Activated CD4-positive, alpha-beta T cell treated with anti-CD3 and anti-CD28 coated beads, Interleukin-2, Interleukin-4, amounts not matched to agents 100 ng/mL and 50 ng/mL, durations not matched to agents 16 hours and 8 hours (primary cell): ENCODE data around the gene CDK2AP2.
A peak's percentile ranks its signal among the peaks of the same experiment; 100 is the strongest.
"Not testable (repeated sequence)": the region's sequence is repeated elsewhere in the genome, so short reads cannot be mapped to it uniquely, and the experiment has no call there.

Experiments used
- DNase-seq: peaks from one replicate; pipeline ENCODE4 v3.0.0-alpha.2; 2020; ENCODE audit warnings: low spot score

CDK2AP2 gene, protein sequence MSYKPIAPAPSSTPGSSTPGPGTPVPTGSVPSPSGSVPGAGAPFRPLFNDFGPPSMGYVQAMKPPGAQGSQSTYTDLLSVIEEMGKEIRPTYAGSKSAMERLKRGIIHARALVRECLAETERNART

DNA sequence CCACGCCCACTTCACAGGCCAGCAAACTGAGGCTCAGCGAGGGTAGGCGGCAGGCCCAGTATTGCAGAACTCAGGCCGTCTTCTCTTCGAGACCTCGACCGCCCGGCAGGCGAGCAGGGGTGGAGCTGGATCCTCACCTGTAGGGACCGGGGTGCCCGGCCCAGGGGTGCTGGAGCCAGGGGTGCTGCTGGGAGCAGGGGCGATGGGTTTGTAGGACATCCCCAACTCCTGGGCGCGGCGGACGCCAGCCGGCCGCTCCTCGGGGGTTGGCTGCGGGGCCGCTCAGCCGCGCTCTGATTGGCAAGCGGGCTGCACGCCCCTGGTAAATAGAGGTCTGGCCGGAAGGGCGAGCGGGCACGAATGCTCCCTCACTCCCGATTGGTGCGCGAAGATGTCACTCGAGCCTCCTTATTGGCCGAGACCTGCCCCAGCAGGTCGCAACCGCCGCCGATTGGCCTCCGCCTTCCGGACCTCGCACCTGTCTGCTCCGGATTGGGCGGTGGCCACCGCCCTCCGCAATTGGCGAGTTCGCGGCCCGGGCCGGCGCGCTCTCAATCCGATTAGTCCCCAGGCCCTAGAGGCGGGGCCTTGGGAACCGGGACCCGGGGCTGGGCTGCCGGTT, at the start of gene CDK2AP2:
Gene CDK2AP2 (minus strand): TSS at position 299 of the 622 bp plus-strand sequence. CDS start 80 bp downstream, at position 219.
- peak; percentile 100 for DNase-seq

- no peak for DNase-seq
Measured at GRCh38 chr11:67556244-67556643, 48.3 kb upstream of the CDK2AP2 start.

- not testable (repeated sequence) for DNase-seq
Measured at GRCh38 chr11:67551697-67552096, 43.7 kb upstream of the CDK2AP2 start.

- DNase-seq = no peak
Measured at GRCh38 chr11:67551127-67551526, 43.2 kb upstream of the CDK2AP2 start.

DNA sequence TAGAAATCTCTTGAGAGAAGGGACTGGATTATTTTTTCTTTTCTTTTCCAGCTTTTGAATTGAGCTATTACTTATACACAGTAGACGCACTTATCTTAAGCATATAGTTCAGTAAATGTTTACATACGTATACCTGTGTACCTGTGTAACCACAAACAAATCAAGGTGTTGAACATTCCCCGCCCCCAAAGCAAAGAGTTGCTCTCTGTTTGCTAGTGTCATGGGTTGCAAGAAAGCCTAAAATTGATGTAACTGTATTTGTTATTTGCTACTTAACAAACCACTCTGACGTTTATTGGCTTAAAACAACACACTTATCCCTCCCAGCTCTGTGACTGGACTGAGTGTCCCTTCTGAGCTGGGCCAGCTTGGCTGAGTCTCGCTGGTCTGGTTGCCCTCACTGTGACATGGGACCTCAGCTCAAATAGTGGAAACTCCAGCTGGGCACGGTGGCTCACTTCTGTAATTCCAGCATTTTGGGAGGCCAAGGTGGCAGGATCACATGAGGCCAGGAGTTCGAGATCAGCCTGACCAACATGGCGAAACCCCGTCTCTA, 40.7 kb upstream of the CDK2AP2 start:
- DNase-seq = no peak

- not testable (repeated sequence) for DNase-seq
Measured at GRCh38 chr11:67548112-67548511, 40.1 kb upstream of the CDK2AP2 start.

- no peak for DNase-seq
Measured at GRCh38 chr11:67545280-67545679, 37.3 kb upstream of the CDK2AP2 start.

DNA sequence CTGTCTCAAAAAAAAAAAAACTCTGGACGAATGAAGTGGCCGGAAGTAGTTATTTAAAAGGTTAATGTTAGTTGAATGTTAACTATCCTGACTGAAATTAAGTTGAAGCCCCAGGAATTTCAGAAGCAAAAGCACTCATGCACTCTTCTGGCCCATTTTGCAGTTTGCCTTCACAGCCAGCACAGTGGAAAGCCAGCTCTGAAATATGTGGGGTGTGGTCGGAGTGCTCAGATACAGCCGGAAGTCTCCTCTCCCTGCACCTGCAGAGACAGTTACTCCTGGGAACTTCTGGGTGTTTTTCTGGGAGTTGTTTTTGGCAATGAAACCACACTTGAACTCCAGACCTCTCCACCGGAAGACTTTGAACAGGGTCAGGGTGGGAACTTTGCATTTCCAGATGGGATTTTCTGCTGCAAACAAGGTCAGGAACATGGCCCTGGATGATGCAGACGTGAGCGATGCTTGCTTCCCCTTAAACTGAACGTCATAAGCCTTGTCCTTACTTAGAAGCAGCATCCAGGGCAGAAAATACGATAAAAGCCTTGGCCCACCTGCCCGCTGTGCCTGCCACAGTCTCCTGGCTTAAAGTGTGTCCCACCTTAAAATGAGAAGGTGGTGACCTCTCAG, 36.8 kb upstream of the CDK2AP2 start:
- DNase-seq = no peak

- no peak for DNase-seq
Measured at GRCh38 chr11:67543585-67543984, 35.6 kb upstream of the CDK2AP2 start.

DNA sequence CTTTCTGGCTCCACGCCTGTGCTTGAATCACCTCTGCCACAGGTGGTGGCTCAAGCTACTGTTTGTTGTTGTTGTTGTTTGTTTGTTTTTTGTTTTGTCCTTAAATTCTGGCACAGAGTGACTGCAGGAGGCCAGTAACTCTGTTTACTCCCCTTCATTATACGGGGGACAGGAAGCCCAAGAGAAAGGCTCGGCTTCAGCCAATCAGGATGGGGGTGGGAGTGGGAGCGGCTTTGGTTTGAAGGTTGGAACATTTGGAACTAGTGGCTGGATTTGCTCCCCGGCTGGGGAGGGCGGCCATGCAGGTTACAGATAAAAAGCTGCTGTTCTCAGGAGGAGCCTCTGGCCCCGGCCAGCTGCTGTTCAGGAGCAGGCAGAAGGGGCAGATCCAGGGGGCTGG, 35.0 kb upstream of the CDK2AP2 start:
- DNase-seq = no peak

GRCh38 chr11:67542169-67542568, 34.2 kb upstream of the CDK2AP2 start:
- DNase-seq = no peak

DNA sequence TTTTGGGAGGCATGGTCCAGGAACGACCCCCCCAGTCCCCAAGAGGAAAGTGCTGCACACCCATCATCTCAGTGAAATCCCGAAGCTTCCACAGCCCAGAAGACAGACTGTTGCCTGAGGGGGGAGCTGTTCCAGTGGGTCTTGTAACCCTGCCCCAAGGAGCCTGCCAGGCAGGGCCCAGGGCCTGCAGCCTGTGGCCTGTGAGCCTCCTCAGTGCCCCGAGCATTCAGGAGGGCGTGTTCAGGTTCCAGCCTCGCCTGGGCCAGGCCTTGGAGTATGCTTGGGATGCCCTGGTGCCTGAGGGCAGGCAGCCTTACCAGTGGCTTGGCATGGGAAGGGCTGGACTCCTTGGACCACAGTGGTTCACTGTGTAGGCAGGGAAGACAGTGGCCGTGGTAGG, 33.2 kb upstream of the CDK2AP2 start:
- no peak for DNase-seq

GRCh38 chr11:67539550-67539949, 31.6 kb upstream of the CDK2AP2 start:
- DNase-seq = no peak

- DNase-seq = no peak
Measured at GRCh38 chr11:67538823-67539505, 31.0 kb upstream of the CDK2AP2 start.

DNA sequence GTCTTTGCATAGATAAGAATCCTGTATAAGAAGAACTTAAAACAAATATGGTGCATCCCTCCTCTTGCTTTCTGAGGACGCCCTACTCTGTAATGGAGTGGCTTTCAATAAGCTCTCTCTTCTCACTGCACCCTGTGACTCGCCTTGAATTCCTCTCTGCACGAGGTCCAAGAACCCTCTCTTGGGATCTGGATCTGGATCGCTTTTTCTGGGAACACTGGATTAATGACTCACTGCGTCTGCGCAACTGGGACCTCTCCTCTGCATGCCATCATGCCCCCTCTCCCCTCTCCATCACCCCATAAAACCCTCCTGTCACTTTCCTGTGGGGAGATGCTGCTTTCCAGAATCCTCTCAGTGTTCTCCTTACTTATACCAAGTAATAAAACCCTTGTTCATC, 30.3 kb upstream of the CDK2AP2 start:
- no peak for DNase-seq

DNA sequence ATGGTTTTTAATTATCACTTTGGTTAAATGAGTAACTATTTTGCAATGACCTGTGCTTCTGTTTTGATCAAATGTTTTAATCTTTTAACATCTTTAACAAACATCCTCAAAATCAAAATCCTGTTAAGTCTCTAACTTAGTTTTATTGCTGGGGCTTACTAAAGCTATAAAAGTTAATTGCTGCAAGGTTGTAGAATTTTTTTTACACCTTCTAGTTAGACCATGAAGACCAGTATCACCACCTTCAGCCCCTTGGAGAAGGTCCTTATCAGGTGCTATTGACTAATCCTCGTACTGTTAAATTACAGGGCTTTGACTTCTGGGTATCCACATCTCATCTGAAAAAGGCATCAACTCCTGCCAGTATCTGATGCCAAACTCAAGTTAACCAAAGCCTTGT, 27.6 kb upstream of the CDK2AP2 start:
- DNase-seq = no peak

DNA sequence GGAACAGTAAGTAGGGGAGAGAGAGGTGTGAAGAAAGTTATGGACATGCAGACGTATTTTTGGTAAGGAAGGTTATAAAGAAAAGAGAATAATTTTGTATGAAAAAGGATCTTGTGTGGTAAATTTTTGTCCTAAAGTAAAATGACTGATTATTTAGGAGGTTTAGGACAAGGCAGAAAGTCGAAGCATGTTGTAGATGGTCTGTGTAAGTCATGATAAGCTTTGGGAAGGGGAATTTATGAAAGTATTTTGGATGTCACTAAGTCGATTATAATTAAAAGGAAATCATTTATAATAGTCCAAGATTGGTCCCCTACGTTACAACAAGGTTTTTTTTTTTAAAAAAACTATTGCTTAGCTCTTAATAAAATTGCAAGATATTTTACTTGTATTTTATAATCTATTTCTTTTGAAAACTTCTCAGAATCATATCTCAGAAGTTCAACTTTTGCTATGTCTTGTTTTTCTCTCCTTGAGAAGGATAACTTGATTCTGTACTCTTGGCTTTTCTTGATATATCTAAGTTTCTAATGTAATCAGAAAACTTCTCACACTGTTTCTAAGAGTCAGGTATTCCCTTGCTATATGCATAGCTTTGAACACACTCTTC, 26.2 kb upstream of the CDK2AP2 start:
- DNase-seq = no peak

DNA sequence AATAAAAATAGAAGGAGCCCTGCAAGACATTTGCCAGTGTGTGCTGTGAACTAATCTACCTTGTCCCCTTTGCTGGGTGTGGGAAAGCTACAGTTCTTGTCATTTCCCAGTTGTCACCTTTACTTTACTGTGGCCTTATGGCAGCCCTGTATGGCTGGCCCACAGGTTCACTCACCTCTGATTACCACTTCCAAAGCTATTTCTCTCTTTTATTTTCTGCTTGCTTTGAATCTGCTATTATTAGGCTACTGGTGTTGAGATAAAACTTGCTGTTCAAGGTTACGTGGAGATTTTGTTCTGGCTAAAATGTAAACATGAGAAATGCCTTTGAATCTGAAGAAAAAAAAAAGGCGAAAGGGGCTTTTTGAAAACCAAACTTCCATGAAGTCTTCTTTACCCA, 24.9 kb upstream of the CDK2AP2 start:
- no peak for DNase-seq

- no peak for DNase-seq
Measured at GRCh38 chr11:67530282-67530592, 22.3 kb upstream of the CDK2AP2 start.

DNA sequence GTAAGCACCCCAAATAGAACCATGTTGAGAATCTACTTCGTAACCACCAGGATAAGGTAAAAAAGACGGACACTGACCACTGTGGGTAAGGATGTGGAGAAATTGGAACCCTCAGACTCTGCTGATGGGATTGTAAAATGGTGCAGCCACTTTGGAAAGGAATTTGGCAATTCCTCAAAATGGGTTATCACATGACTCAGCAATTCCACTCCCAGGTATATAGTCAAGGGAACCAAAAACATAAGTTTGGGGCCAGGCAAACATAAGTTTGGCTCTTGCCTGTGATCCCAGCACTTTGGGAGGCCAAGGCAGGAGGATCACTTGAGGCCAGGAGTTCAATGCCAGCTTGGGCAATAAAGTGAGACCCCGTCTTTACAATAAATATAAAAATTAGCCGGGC, 20.4 kb upstream of the CDK2AP2 start:
- no peak for DNase-seq

GRCh38 chr11:67525275-67525976, 17.5 kb upstream of the CDK2AP2 start:
- DNase-seq = no peak

- no peak for DNase-seq
Measured at GRCh38 chr11:67524480-67524808, 16.5 kb upstream of the CDK2AP2 start.
